ENCODE results near the gene FRMPD2. TPM values are rescaled to one million over a fixed set of nuclear protein-coding genes. Genes with fewer than 3 reads are reported as not detected.

The FRMPD2 gene, protein sequence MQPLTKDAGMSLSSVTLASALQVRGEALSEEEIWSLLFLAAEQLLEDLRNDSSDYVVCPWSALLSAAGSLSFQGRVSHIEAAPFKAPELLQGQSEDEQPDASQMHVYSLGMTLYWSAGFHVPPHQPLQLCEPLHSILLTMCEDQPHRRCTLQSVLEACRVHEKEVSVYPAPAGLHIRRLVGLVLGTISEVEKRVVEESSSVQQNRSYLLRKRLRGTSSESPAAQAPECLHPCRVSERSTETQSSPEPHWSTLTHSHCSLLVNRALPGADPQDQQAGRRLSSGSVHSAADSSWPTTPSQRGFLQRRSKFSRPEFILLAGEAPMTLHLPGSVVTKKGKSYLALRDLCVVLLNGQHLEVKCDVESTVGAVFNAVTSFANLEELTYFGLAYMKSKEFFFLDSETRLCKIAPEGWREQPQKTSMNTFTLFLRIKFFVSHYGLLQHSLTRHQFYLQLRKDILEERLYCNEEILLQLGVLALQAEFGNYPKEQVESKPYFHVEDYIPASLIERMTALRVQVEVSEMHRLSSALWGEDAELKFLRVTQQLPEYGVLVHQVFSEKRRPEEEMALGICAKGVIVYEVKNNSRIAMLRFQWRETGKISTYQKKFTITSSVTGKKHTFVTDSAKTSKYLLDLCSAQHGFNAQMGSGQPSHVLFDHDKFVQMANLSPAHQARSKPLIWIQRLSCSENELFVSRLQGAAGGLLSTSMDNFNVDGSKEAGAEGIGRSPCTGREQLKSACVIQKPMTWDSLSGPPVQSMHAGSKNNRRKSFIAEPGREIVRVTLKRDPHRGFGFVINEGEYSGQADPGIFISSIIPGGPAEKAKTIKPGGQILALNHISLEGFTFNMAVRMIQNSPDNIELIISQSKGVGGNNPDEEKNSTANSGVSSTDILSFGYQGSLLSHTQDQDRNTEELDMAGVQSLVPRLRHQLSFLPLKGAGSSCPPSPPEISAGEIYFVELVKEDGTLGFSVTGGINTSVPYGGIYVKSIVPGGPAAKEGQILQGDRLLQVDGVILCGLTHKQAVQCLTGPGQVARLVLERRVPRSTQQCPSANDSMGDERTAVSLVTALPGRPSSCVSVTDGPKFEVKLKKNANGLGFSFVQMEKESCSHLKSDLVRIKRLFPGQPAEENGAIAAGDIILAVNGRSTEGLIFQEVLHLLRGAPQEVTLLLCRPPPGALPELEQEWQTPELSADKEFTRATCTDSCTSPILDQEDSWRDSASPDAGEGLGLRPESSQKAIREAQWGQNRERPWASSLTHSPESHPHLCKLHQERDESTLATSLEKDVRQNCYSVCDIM (N-terminal part only)
- total RNA-seq (2014; rRNA removed; shearing (Covaris generic)) = 0.02 TPM in 1 of 2 replicates, not detected in the other

GRCh38 chr10:48274636-48275035 is at the start of gene FRMPD2:
Gene FRMPD2, minus strand, starts transcription at chr10:48274696. Its CDS starts 129 bp downstream, at chr10:48274567.
- DNase-seq (ENCODE audit: low spot score) = no peak

DNA sequence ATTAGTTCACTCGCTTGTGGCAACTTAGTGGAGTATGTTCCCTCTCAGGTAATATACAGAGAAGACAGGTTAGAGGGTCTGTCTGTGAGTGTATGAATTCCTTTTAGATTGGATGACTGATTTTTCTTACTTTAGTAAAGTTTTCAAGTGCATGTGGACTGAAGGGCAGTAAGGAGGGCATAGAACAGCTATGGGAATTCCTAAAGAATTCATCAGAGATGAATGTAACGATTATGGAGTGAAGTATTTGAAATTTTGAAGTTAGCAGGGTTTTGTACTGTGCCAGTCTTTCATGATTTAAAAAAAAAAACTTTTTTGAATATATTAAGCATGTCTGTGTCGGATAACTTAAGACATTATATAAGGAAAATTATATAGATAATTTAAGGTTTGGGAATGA is 47.5 kb upstream of the FRMPD2 start:
- DNase-seq (ENCODE audit: low spot score) = no peak

DNA sequence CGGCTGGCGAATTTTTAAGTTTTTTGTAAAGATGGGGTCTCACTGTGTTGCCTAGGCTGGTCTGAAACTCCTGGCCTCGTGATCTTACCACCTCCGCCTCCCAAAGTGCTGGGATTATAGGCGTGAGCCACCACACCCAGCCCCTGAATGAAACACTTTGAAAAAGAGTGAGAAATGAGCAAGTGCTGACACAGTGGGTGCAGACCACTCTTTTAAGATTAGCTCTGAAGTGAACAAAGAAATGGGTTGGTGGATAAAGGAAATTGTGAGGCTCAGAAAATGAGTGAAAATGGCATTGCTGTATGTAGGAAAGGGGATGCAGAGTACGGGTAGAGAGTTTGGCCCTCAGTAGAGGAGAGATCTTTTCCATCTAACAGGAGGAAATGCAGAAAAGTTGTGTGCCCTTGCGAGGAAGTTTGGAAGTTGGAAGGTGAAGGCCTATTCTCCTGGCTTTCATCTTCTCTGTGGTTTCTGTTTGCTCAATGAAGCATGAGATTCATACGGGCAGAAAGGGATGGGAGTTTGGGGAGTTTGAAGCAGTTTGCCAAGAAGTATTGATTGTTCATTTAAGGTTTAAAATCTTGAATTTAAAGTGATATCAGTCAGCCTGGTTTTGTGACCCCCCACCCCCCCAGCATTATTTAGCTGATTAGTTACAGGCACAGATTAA is 43.0 kb upstream of the FRMPD2 start:
- DNase-seq (ENCODE audit: low spot score) = no peak

- DNase-seq (ENCODE audit: low spot score) = no peak
These were observed 41.7 kb upstream of the FRMPD2 start for GRCh38 chr10:48316236-48316635.

GRCh38 chr10:48314107-48314506 is 39.6 kb upstream of the FRMPD2 start:
- DNase-seq (ENCODE audit: low spot score) = no peak

- peak; percentile 16 for DNase-seq (ENCODE audit: low spot score)
These were observed 35.3 kb upstream of the FRMPD2 start for GRCh38 chr10:48309711-48310226.

DNA sequence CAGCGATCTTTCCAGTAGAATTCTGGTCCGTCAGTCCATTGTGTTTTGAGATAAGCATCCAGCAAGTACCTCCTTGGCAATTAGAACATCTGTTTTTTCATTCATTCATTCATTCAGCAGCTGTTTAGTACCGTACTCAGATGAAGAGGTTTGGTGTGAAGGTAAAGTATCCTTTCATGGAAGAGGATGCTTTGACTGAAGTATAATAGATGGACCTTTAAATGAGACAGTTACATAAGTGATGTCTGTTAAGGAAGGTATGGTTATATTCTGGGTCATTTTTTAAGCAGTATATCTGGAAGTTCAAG is 33.2 kb upstream of the FRMPD2 start:
- no peak for DNase-seq (ENCODE audit: low spot score)

DNA sequence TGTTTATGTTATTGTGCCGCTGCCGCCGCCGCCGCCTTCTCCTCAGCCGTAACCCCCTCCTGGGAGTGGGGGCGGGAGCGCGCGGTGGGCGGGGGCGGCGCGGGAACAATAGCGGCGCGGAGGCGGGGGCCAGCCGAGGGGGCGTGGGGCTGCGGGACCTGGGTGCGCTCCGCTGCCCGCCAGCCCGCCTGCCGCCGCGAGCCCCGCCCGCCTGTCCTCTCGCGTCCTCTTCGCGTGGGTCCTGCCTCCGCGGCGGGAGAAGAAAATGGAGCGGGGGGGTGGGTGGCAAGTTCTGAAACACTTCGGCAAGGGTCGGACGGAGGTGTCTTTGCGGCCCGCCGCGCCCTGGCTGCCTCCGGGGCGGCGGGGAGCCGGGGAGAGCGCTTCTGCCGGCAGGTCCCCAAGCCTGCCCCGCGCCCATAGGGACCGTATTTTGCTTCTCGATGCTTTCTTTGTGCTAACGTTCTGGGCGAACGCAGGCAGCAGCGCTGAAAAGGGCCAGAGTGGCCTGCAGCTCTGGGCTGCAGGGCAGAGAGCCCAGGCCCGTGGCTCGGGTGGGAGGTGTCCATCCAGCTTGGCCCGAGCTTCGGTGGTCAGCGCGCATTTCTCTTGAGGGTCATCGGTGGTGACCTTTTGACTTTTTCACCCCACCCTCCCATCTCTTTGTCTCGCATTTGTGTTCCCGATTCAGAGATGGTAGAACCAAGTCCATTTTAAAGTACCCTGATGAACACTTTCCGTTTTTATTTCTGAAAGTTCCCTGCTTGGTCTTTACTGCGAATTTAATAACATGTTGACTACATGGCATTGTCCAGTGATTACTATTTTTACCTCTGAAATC is 32.6 kb upstream of the FRMPD2 start:
- DNase-seq (ENCODE audit: low spot score) = peak; percentile 20

DNA sequence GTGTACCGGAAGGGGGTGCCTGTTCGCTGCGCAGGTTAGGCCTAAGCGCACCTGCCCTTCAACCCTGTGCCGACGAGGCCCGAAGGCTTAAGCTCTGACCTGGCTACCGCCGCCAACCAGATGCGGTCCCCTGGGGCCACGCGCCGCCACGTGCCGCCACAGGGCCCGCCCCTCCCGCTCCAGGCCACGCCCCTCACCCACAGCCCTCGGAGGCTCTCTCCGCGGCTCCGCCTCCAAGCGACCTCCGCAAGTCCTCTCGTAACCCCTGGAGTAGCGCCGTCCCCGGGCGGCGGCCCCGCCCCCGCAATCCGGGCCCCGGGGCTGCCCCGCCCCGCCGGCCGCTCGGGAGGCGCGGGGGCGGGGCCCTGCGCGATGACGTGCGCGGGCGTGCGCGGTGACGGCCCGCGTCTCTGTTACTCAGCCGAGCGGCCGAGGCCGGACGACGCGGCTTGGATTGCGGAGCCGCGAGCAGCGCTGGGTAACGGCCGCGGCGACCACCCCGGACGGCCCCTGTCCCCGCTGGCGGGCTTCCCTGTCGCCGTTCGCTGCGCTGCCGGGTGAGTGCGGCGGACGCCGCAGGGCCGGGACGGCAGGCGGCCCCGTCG is 31.9 kb upstream of the FRMPD2 start, which contains the start of gene MAPK8:
Gene MAPK8 (plus strand): TSS at position 413 of the 605 bp plus-strand sequence. CDS start 94,984 bp downstream, outside the sequence.
- peak; percentile 78 for DNase-seq (ENCODE audit: low spot score)

DNA sequence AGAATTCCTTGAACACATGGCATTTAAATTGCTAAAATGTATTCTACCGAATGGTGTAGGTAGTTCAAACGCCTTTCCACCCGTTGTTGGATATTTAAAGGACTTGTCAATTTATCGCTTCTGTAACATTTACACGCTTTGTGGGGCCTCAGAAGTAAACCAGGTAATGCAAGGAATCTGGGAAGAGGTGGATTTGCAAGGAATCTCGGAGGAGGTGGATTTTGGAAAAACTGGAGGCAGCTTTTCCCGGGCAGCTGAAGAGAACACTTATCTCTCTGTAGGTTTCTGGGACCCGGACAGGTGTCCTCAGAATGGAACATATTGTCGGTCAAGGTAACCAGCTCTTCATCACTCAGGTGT is 31.4 kb upstream of the FRMPD2 start:
- no peak for DNase-seq (ENCODE audit: low spot score)

- DNase-seq (ENCODE audit: low spot score) = no peak
These were observed 28.3 kb upstream of the FRMPD2 start for GRCh38 chr10:48302515-48303476.

GRCh38 chr10:48300556-48300955 is 26.1 kb upstream of the FRMPD2 start:
- DNase-seq (ENCODE audit: low spot score) = no peak

- DNase-seq (ENCODE audit: low spot score) = no peak
These were observed 25.2 kb upstream of the FRMPD2 start for GRCh38 chr10:48299692-48300091.

GRCh38 chr10:48299066-48299465 is 24.6 kb upstream of the FRMPD2 start:
- no peak for DNase-seq (ENCODE audit: low spot score)

- DNase-seq (ENCODE audit: low spot score) = no peak
These were observed 22.1 kb upstream of the FRMPD2 start for GRCh38 chr10:48296576-48297098.

- no peak for DNase-seq (ENCODE audit: low spot score)
These were observed 19.9 kb upstream of the FRMPD2 start for GRCh38 chr10:48294431-48294830.

DNA sequence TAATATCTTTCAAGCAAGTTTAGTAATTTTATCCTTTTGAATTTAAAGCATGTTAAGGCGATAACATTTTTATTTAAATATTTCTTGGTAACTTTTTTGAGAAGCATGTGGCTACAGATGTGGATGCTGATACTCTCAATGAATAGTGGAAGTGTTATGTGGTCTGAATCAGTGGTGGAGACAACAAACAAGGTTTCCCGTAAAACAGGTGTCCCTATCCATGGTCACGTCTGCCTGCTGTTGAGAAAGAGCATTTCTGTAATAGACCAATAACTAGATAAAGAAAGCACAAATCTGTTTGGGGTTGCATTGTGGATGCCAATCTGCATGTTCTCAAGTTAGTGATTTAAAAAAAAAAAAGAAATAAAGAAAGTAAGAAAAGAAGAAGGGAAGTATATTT is 18.1 kb upstream of the FRMPD2 start:
- DNase-seq (ENCODE audit: low spot score) = no peak

DNA sequence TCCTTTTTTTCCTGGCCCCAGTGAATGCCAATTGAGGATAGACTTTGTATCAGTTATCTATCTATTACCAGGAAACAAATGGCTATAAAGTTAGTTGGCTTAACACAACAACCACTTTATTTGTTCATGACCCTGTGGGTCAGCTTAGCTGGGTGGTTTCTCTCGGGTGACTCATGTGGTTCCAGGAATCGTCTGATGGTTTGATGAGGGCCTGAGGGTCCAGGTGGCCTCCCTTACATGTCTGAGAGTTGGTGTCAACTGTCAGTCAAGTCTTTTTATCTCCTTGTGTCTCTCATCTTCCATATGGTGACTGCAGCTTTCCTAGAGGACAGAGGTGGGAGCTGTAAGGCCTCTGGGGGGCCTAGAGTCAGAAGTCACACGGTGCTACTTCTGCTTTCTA is 16.7 kb upstream of the FRMPD2 start:
- DNase-seq (ENCODE audit: low spot score) = no peak

Data from H4 (cell line).